A549 (cell line): ENCODE results near the gene PBRM1.

ENCODE experiments used
- BCL3 ChIP-seq: fragments of >200 bp; sonication (Bioruptor Twin); formaldehyde crosslinking; IDR thresholded peaks from 3 replicates; pipeline ENCODE4 v1.6.1; 2016
- CHD4 ChIP-seq: fragments of 200-600 bp; sonication (generic); IDR thresholded peaks from 2 replicates; pipeline ENCODE4 v1.6.1; 2016; ENCODE audit warnings: antibody characterized with exemption, mild to moderate bottlenecking, borderline replicate concordance
- CTCF ChIP-seq: fragments of >200 bp; sonication (Bioruptor Twin); formaldehyde crosslinking; IDR thresholded peaks from 3 replicates; pipeline ENCODE4 v1.5.1; 2016
- HOXB5 ChIP-seq: fragments of 250-450 bp; sonication (Bioruptor Pico); IDR thresholded peaks from 2 replicates; pipeline ENCODE4 v1.5.0; 2020; ENCODE audit warnings: mild to moderate bottlenecking, moderate library complexity
- MAFK ChIP-seq: fragments of 450-650 bp; IDR thresholded peaks from 2 replicates; pipeline ENCODE4 v1.6.1; 2014; ENCODE audit not compliant: partially characterized antibody
- MAZ ChIP-seq: fragments of 150-350 bp; IDR thresholded peaks from 2 replicates; pipeline ENCODE4 v1.6.1; 2014; ENCODE audit warnings: antibody characterized with exemption, low read depth, low read length, borderline replicate concordance
- NR3C1 ChIP-seq: fragments of >200 bp; sonication (Bioruptor Twin); formaldehyde crosslinking; IDR thresholded peaks from 3 replicates; pipeline ENCODE4 v1.6.1; 2017
- POLR2A ChIP-seq: IDR thresholded peaks from 2 replicates; pipeline ENCODE4 v1.6.1; 2012; ENCODE audit warnings: mild to moderate bottlenecking, low read length
- REST ChIP-seq: fragments of 200-600 bp; sonication (generic); IDR thresholded peaks from 2 replicates; pipeline ENCODE4 v1.6.1; 2016; ENCODE audit warnings: antibody characterized with exemption, mild to moderate bottlenecking, moderate library complexity
- RNF2 ChIP-seq: fragments of 200-600 bp; sonication (generic); IDR thresholded peaks from 2 replicates; pipeline ENCODE4 v1.6.1; 2016; ENCODE audit warnings: low read depth, mild to moderate bottlenecking, antibody characterized with exemption, moderate library complexity, borderline replicate concordance

- TF ChIP-seq CHD4 (no peak), CTCF (no peak), MAZ (no peak), BCL3 (no peak), REST (no peak), MAFK (no peak), POLR2A (no peak), HOXB5 (CRISPR knock-in tag) (no peak), RNF2 (no peak), NR3C1 (no peak)
Observed at GRCh38 chr3:52705438-52705687, 19.6 kb upstream of the PBRM1 start.
